ENCODE measurements around the gene LRRFIP1.

Gene LRRFIP1

DNA sequence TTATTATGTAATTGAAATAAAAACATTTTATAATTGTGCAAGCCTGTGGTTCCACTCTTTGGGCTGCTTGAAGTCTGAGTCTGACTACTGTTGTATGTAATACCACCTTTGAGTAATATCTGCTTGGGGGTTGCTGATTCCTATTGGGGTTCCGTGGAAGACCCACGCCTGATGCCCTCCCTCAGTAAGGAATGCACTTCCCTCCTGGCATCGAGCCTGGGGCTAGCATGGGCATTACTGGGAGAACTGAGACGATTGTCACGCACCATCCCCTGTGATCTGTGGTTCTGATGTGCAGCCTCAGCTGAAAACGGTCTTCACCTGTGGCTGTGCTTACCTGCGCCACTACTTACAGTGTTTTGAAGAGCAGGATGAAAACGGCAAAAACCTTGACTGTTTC, 138.5 kb downstream of the LRRFIP1 start:
- Histone ChIP-seq H2AFZ (no peak overlapping the region), H3K9ac (no peak overlapping the region), H3K27ac (no peak overlapping the region), H3K4me3 (ENCODE audit: low read depth, low read length) (no peak overlapping the region), H3K36me3 (ENCODE audit: control insufficient read depth, insufficient read depth, low read length) (no peaks in the 10 kb centered on the region), H3K4me1 (no peaks in the 10 kb centered on the region), H3K4me2 (ENCODE audit: low read length) (peak overlapping the region; percentile 10), H3K79me2 (no peaks in the 10 kb centered on the region), H3K9me3 (ENCODE audit: control insufficient read depth, low read length) (no peaks in the 10 kb centered on the region), H3K27me3 (ENCODE audit: control insufficient read depth, insufficient read depth, low read length) (no peaks in the 10 kb centered on the region)
- no peak for TF ChIP-seq CTCF (IDR thresholded peaks at IDR 0.05)

- Histone ChIP-seq H3K9me3 (ENCODE audit: control insufficient read depth, low read length) (no peaks in the 10 kb centered on the region), H3K4me2 (ENCODE audit: low read length) (no peak overlapping the region), H3K9ac (no peak overlapping the region), H3K36me3 (ENCODE audit: control insufficient read depth, insufficient read depth, low read length) (no peaks in the 10 kb centered on the region), H3K27ac (no peak overlapping the region), H2AFZ (no peak overlapping the region), H3K4me1 (no peaks in the 10 kb centered on the region), H3K27me3 (ENCODE audit: control insufficient read depth, insufficient read depth, low read length) (no peaks in the 10 kb centered on the region), H3K79me2 (no peaks in the 10 kb centered on the region), H3K4me3 (ENCODE audit: low read depth, low read length) (no peak overlapping the region)
- TF ChIP-seq CTCF (IDR thresholded peaks at IDR 0.05) = no peak
These were observed 139.0 kb downstream of the LRRFIP1 start for GRCh38 chr2:237766340-237766739.

GRCh38 chr2:237772513-237772912, 145.1 kb downstream of the LRRFIP1 start:
- Histone ChIP-seq H3K79me2 (no peaks in the 10 kb centered on the region), H3K9me3 (ENCODE audit: control insufficient read depth, low read length) (no peaks in the 10 kb centered on the region), H3K27ac (no peak overlapping the region), H3K27me3 (ENCODE audit: control insufficient read depth, insufficient read depth, low read length) (no peaks in the 10 kb centered on the region), H3K36me3 (ENCODE audit: control insufficient read depth, insufficient read depth, low read length) (no peaks in the 10 kb centered on the region), H3K4me2 (ENCODE audit: low read length) (peak overlapping the region; percentile 22), H3K4me3 (ENCODE audit: low read depth, low read length) (no peak overlapping the region), H3K9ac (no peak overlapping the region), H3K4me1 (no peaks in the 10 kb centered on the region), H2AFZ (no peak overlapping the region)
- TF ChIP-seq CTCF (IDR thresholded peaks at IDR 0.05) = no peak

GRCh38 chr2:237773826-237774225, 146.4 kb downstream of the LRRFIP1 start:
- Histone ChIP-seq H3K9me3 (ENCODE audit: control insufficient read depth, low read length) (no peaks in the 10 kb centered on the region), H3K4me3 (ENCODE audit: low read depth, low read length) (no peak overlapping the region), H3K4me2 (ENCODE audit: low read length) (no peak overlapping the region), H3K4me1 (no peaks in the 10 kb centered on the region), H3K9ac (no peak overlapping the region), H3K36me3 (ENCODE audit: control insufficient read depth, insufficient read depth, low read length) (no peaks in the 10 kb centered on the region), H3K27me3 (ENCODE audit: control insufficient read depth, insufficient read depth, low read length) (no peaks in the 10 kb centered on the region), H3K27ac (no peak overlapping the region), H3K79me2 (no peaks in the 10 kb centered on the region), H2AFZ (no peak overlapping the region)
- TF ChIP-seq CTCF (IDR thresholded peaks at IDR 0.05) = no peak

DNA sequence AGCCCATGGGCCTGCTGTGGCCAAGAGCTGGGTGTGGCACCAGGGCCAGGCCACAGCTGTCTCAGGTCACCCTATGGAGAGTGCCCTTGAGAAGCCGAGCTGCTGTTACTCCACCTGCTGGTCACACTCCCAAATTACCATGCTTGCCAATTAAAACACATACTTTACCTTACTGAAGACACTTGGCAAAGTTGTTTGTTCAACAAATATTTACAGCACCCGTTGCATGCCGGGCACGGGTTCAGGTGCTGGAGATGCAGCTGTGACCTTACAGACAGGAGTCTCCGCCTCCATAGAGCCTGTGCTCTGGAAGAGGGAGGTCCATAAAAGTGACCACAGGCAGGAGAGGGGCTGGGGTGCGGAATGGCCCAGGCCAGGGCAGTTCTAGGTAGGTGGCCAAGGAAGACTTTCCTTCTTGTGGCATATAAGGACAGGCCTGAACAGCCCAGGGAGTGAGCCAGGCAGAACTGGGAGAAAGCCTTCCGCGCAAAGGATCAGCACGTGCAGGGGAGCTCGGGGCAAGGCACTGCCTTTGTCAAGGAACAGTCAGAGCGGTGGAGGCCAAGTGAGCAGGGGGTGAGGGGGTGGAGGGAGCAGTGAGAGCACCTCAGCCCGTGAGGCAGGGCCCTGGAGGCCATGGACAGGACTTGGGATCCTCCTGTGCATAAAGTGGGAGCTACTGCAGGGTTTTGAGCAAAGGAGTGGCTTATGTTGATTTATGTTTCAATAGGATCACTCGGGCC, 147.6 kb downstream of the LRRFIP1 start:
- peak; percentile 67 for TF ChIP-seq CTCF (IDR thresholded peaks at IDR 0.05)
- Histone ChIP-seq H3K79me2 (no peaks in the 10 kb centered on the region), H3K27ac (no peak overlapping the region), H3K27me3 (ENCODE audit: control insufficient read depth, insufficient read depth, low read length) (no peaks in the 10 kb centered on the region), H3K36me3 (ENCODE audit: control insufficient read depth, insufficient read depth, low read length) (no peaks in the 10 kb centered on the region), H3K4me2 (ENCODE audit: low read length) (no peak overlapping the region), H3K4me3 (ENCODE audit: low read depth, low read length) (no peak overlapping the region), H2AFZ (no peak overlapping the region), H3K9ac (no peak overlapping the region), H3K9me3 (ENCODE audit: control insufficient read depth, low read length) (no peaks in the 10 kb centered on the region), H3K4me1 (no peaks in the 10 kb centered on the region)

Data from parathyroid adenoma (tissue), 2 donors.